SU-DHL-6 (cell line): Measurements from ENCODE around the gene HAUS7.

ENCODE experiments used
- H2AFZ ChIP-seq: fragments of 200-600 bp; sonication (generic); 2 replicates; pipeline ENCODE4 v1.6.1; 2014; ENCODE audit warnings: low read depth, mild to moderate bottlenecking, moderate library complexity, mixed read lengths, antibody characterized with exemption, low read length; ENCODE audit not compliant: severe bottlenecking
- H3F3A ChIP-seq: fragments of 200-600 bp; shearing (Covaris generic); 2 replicates; pipeline ENCODE4 v1.6.0; 2016; ENCODE audit warnings: antibody characterized with exemption, mild to moderate bottlenecking; ENCODE audit not compliant: insufficient read depth
- H3K27ac ChIP-seq: fragments of 200-600 bp; sonication (generic); 2 replicates; pipeline ENCODE4 v1.5.1; 2016; ENCODE audit warnings: low read depth, mild to moderate bottlenecking, low read length, moderate library complexity, mixed read lengths
- H3K27me3 ChIP-seq: fragments of 200-600 bp; sonication (generic), shearing (Covaris generic); 2 replicates; pipeline ENCODE4 v1.6.0; 2014; ENCODE audit warnings: mild to moderate bottlenecking, low read length
- H3K36me3 ChIP-seq: fragments of 200-600 bp; sonication (generic); 2 replicates; pipeline ENCODE4 v1.6.1; 2014; ENCODE audit warnings: mild to moderate bottlenecking, low read length, mixed read lengths
- H3K4me2 ChIP-seq: fragments of 300-600, 200-600 bp; shearing (Covaris generic), sonication (generic); 2 replicates; pipeline ENCODE4 v1.6.0; 2014; ENCODE audit warnings: low read length, low read depth, mild to moderate bottlenecking; ENCODE audit not compliant: poor library complexity, severe bottlenecking
- H3K4me3 ChIP-seq: fragments of 200-600 bp; sonication (generic); 2 replicates; pipeline ENCODE4 v1.5.1; 2014; ENCODE audit warnings: antibody characterized with exemption, low read length, mild to moderate bottlenecking, mixed read lengths; ENCODE audit not compliant: insufficient read depth, poor library complexity, severe bottlenecking
- H3K79me2 ChIP-seq: fragments of 200-600 bp; sonication (generic); 2 replicates; pipeline ENCODE4 v1.6.1; 2014; ENCODE audit warnings: mild to moderate bottlenecking, low read length, moderate library complexity; ENCODE audit not compliant: insufficient read depth
- H3K9ac ChIP-seq: fragments of 200-600 bp; sonication (generic); 2 replicates; pipeline ENCODE4 v1.7.0; 2014; ENCODE audit warnings: mild to moderate bottlenecking, low read length
- H3K9me2 ChIP-seq: fragments of 200-600 bp; sonication (generic); replicated peaks from 2 replicates; pipeline ENCODE4 v1.6.1; 2014; ENCODE audit warnings: low read length; ENCODE audit not compliant: insufficient read depth
- H3K9me3 ChIP-seq: fragments of 200-600 bp; sonication (generic); 2 replicates; pipeline ENCODE4 v1.6.1; 2014; ENCODE audit warnings: low read length, mixed read lengths; ENCODE audit not compliant: insufficient read depth
- H4K20me1 ChIP-seq: fragments of 200-600 bp; sonication (generic); 2 replicates; pipeline ENCODE4 v1.6.1; 2014; ENCODE audit warnings: low read depth, mild to moderate bottlenecking, antibody characterized with exemption, low read length, moderate library complexity, mixed read lengths
- EZH2phosphoT487 ChIP-seq: fragments of 200-600 bp; sonication (generic), shearing (Covaris generic); conservative IDR thresholded peaks from 2 replicates; pipeline ENCODE4 v1.6.1; 2018; ENCODE audit warnings: mild to moderate bottlenecking, antibody characterized with exemption, low read length, moderate library complexity, mixed read lengths
- TF ChIP-seq, protein P1 (sequence below): fragments of 200-600 bp; sonication (generic); IDR thresholded peaks from one replicate; pipeline ENCODE4 v1.5.1; 2017; ENCODE audit warnings: antibody characterized with exemption, mild to moderate bottlenecking, low read length, moderate library complexity; ENCODE audit not compliant: insufficient read depth, poor library complexity, severe bottlenecking

HAUS7 gene

DNA sequence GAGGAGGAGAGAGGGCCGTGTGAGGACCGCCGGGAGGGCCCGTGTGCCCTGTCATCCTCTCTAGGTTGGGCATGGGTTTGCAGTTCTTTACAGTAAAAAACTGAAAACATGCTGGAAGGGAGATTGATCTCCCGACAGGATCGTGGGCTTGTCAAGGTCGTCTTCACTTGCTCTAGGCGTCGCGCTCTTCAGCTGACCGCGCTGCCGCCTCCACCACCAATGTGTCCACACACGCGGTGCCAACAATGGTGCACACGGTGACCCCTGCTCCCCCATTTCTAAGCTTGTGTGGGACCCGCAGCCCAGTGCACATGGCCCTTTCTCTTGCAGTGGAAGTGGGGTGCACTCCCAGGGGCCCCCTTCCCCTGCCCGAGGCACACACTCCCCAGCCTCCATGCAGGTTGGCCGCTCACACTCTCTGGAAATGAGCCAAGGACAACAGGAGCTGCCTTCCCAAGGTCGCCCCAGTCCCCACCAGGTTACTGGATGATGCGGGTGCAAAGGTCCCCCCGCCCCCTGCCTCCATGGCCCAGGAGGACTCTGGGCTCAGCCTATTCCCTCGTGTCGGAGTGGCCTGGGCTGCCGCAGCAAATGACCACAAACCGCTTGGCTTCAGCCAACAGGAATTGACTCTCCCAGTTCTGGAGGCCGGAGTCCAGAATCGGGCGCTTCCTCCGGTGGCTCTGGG, 60.8 kb downstream of the HAUS7 start:
- H3K27me3 ChIP-seq, result no peaks in the 10 kb centered on the region
- no peak overlapping the region for H3K27ac ChIP-seq
- TF ChIP-seq, protein P1, sequence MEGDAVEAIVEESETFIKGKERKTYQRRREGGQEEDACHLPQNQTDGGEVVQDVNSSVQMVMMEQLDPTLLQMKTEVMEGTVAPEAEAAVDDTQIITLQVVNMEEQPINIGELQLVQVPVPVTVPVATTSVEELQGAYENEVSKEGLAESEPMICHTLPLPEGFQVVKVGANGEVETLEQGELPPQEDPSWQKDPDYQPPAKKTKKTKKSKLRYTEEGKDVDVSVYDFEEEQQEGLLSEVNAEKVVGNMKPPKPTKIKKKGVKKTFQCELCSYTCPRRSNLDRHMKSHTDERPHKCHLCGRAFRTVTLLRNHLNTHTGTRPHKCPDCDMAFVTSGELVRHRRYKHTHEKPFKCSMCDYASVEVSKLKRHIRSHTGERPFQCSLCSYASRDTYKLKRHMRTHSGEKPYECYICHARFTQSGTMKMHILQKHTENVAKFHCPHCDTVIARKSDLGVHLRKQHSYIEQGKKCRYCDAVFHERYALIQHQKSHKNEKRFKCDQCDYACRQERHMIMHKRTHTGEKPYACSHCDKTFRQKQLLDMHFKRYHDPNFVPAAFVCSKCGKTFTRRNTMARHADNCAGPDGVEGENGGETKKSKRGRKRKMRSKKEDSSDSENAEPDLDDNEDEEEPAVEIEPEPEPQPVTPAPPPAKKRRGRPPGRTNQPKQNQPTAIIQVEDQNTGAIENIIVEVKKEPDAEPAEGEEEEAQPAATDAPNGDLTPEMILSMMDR, result no peak
- no peak for TF ChIP-seq EZH2phosphoT487
- H4K20me1 ChIP-seq, result no peaks in the 10 kb centered on the region
- H3K4me2 ChIP-seq, result no peak overlapping the region
- H3K9me3 ChIP-seq, result no peaks in the 10 kb centered on the region
- no peak overlapping the region for H3K4me3 ChIP-seq
- no peaks in the 10 kb centered on the region for H3F3A ChIP-seq
- H3K79me2 ChIP-seq, result no peaks in the 10 kb centered on the region
- H3K9ac ChIP-seq, result no peak overlapping the region
- no peaks in the 10 kb centered on the region for H3K9me2 ChIP-seq
- H2AFZ ChIP-seq, result no peak overlapping the region
- H3K36me3 ChIP-seq, result no peaks in the 10 kb centered on the region

DNA sequence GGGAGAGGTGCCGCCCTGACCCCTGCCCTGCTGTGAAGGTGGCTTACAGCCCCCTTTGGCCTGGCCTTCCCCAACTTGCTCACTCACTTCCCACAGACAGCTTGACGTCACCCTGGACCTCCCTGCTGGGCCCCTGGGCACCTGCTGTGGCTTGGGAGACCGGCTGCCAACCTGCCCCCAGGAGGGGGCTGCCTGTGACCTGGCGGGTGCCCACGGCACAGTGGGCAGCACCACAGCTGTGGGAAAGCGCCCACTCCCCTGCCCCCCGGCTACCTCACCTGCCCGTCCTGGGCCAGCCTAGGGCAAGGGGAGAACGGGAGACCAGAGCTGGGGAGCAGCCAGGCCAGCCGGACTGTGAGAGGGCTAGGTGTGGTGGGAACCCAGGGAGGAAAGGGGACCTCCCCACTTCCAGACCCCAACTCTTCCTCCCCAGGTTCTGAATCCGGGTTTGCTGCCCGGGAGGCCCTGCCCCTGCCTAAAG, 61.5 kb downstream of the HAUS7 start:
- H3K9ac ChIP-seq, result no peak overlapping the region
- H3K27me3 ChIP-seq, result no peaks in the 10 kb centered on the region

DNA sequence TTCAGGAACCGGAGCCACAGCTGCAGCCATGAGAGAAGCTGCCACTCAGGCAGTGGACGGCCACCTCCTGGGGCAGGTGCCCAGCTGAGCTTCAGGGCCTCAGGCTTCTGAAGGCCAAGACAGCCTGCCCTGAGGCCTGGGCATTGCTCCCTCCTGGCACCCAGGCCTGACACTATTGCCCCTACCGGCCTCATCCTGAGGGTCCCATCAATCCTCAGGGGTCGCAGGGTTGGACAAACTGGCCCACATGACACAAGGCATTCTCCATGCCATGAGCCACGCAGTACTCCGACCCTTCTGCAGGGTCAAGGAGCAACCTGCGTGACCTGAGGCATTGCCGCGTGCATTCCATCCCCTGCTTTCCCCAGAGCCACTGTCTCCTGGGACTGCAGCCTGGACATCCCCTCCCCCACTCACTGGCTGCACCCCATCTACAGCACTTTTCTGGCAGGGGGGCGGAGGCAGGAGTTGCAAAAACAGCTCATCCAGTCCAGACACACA, 62.1 kb downstream of the HAUS7 start:
- no peaks in the 10 kb centered on the region for H3K27me3 ChIP-seq
- H3K9me3 ChIP-seq, result no peaks in the 10 kb centered on the region
- no peak overlapping the region for H2AFZ ChIP-seq
- no peaks in the 10 kb centered on the region for H3K79me2 ChIP-seq
- no peak overlapping the region for H3K27ac ChIP-seq
- no peaks in the 10 kb centered on the region for H3K36me3 ChIP-seq
- no peaks in the 10 kb centered on the region for H3K9me2 ChIP-seq
- no peak overlapping the region for H3K4me2 ChIP-seq
- H3K4me3 ChIP-seq, result no peak overlapping the region
- TF ChIP-seq, protein P1, result no peak
- no peak for TF ChIP-seq EZH2phosphoT487
- H3K9ac ChIP-seq, result no peak overlapping the region
- no peaks in the 10 kb centered on the region for H4K20me1 ChIP-seq
- no peaks in the 10 kb centered on the region for H3F3A ChIP-seq

More for the DNA sequence above, 61.5 kb downstream of the HAUS7 start:
- Histone ChIP-seq H3K9me3 (no peaks in the 10 kb centered on the region), H4K20me1 (no peaks in the 10 kb centered on the region), H2AFZ (no peak overlapping the region), H3K9me2 (no peaks in the 10 kb centered on the region), H3K4me3 (no peak overlapping the region), H3K79me2 (no peaks in the 10 kb centered on the region), H3K36me3 (no peaks in the 10 kb centered on the region), H3F3A (no peaks in the 10 kb centered on the region), H3K27ac (no peak overlapping the region), H3K4me2 (no peak overlapping the region)
- TF ChIP-seq, protein P1, result no peak
- TF ChIP-seq EZH2phosphoT487, result no peak
